Mesenchymal stem cell (in vitro differentiated cells and primary cell): ENCODE data around the gene GPR34.

ENCODE experiments used
- DNase-seq: peaks from one replicate; pipeline ENCODE4 v3.0.0-alpha.2; 2013
- H2AFZ ChIP-seq: one replicate; pipeline ENCODE4 v1.6.1; 2013; ENCODE audit warnings: low read depth, mild to moderate bottlenecking, control low read depth, inconsistent platforms, low read length, moderate library complexity
- H2AK5ac ChIP-seq: 2 replicates; pipeline ENCODE4 v1.6.1; 2013; ENCODE audit warnings: low read length, moderate library complexity, mild to moderate bottlenecking, inconsistent platforms; ENCODE audit not compliant: severe bottlenecking
- H2BK120ac ChIP-seq: one replicate; pipeline ENCODE4 v1.6.1; 2013; ENCODE audit warnings: low read depth, mild to moderate bottlenecking, inconsistent platforms, low read length, moderate library complexity
- H2BK12ac ChIP-seq, 2 experiments: one replicate each; pipeline ENCODE4 v1.6.1; 2013; ENCODE audit warnings: inconsistent platforms in 2 of 2, low read length in 2 of 2, mild to moderate bottlenecking in 2 of 2, moderate library complexity in 2 of 2, control low read depth in 1 of 2
- H2BK15ac ChIP-seq: one replicate; pipeline ENCODE4 v1.6.1; 2013; ENCODE audit warnings: mild to moderate bottlenecking, low read depth, inconsistent platforms; ENCODE audit not compliant: poor library complexity, severe bottlenecking
- H2BK5ac ChIP-seq: 2 replicates; pipeline ENCODE4 v1.6.1; 2013; ENCODE audit warnings: low read depth, mild to moderate bottlenecking, low read length, control low read depth, inconsistent platforms; ENCODE audit not compliant: poor library complexity, severe bottlenecking
- H3K14ac ChIP-seq, 2 experiments: one replicate each; pipeline ENCODE4 v1.6.1; 2013; ENCODE audit warnings: inconsistent platforms in 2 of 2, low read length in 2 of 2, control low read depth in 1 of 2, mild to moderate bottlenecking in 1 of 2, moderate library complexity in 1 of 2
- H3K18ac ChIP-seq, 2 experiments: one replicate each; pipeline ENCODE4 v1.6.1; 2013; ENCODE audit warnings: inconsistent platforms in 2 of 2, low read length in 2 of 2, control low read depth in 1 of 2, low read depth in 1 of 2, mild to moderate bottlenecking in 1 of 2
- H3K23ac ChIP-seq, 2 experiments: one replicate each; pipeline ENCODE4 v1.6.1; 2013; ENCODE audit warnings: inconsistent platforms in 2 of 2, low read length in 2 of 2, mild to moderate bottlenecking in 2 of 2, moderate library complexity in 2 of 2, control low read depth in 1 of 2
- H3K27ac ChIP-seq: 2 replicates; pipeline ENCODE4 v1.5.1; 2013; ENCODE audit warnings: mild to moderate bottlenecking, moderate library complexity, low read length, control low read depth, inconsistent platforms; ENCODE audit not compliant: poor library complexity, severe bottlenecking
- H3K27me3 ChIP-seq, 2 experiments: 2 replicates each; pipeline versions ENCODE4 v1.6.1 to v1.7.0; 2013; ENCODE audit warnings: low read length in 2 of 2, mild to moderate bottlenecking in 2 of 2, moderate library complexity in 2 of 2, control low read depth in 1 of 2, inconsistent platforms in 1 of 2; ENCODE audit not compliant: control insufficient read depth in 1 of 2, insufficient read depth in 1 of 2
- H3K36me3 ChIP-seq, 2 experiments: 2 replicates each; pipeline versions ENCODE4 v1.6.1 to v1.7.0; 2013; ENCODE audit warnings: low read length in 2 of 2, control low read depth in 1 of 2, inconsistent platforms in 1 of 2, low read depth in 1 of 2, mild to moderate bottlenecking in 1 of 2; ENCODE audit not compliant: insufficient read depth in 2 of 2, control insufficient read depth in 1 of 2
- H3K4ac ChIP-seq, 2 experiments: one replicate each; pipeline ENCODE4 v1.6.1; 2013; ENCODE audit warnings: inconsistent platforms in 2 of 2, low read length in 2 of 2, mild to moderate bottlenecking in 2 of 2, moderate library complexity in 2 of 2, control low read depth in 1 of 2, low read depth in 1 of 2
- H3K4me1 ChIP-seq: 2 replicates; pipeline ENCODE4 v1.6.1; 2013; ENCODE audit warnings: low read depth, low read length, control low read depth; ENCODE audit not compliant: control insufficient read depth, insufficient read depth
- H3K4me2 ChIP-seq: 2 replicates; pipeline ENCODE4 v1.6.1; 2013; ENCODE audit warnings: low read length, mild to moderate bottlenecking, inconsistent platforms; ENCODE audit not compliant: poor library complexity, severe bottlenecking
- H3K4me3 ChIP-seq, 2 experiments: 2 replicates each; pipeline versions ENCODE4 v1.5.1 to v1.7.0; 2013; ENCODE audit warnings: low read length in 2 of 2, mild to moderate bottlenecking in 2 of 2, control low read depth in 1 of 2, low read depth in 1 of 2; ENCODE audit not compliant: insufficient read depth in 1 of 2
- H3K79me1 ChIP-seq: replicated peaks from 2 replicates; pipeline ENCODE4 v1.6.1; 2013; ENCODE audit warnings: mild to moderate bottlenecking, control low read depth, low read length, inconsistent platforms; ENCODE audit not compliant: poor library complexity, severe bottlenecking
- H3K9ac ChIP-seq: 2 replicates; pipeline ENCODE4 v1.7.0; 2013; ENCODE audit warnings: mild to moderate bottlenecking, low read length, moderate library complexity
- H3K9me3 ChIP-seq: 2 replicates; pipeline ENCODE4 v1.7.0; 2013; ENCODE audit warnings: mild to moderate bottlenecking, low read length; ENCODE audit not compliant: control insufficient read depth
- H4K8ac ChIP-seq: one replicate; pipeline ENCODE4 v1.6.1; 2013; ENCODE audit warnings: inconsistent platforms, mild to moderate bottlenecking, low read length, moderate library complexity
- H4K91ac ChIP-seq: one replicate; pipeline ENCODE4 v1.6.1; 2013; ENCODE audit warnings: mild to moderate bottlenecking, low read length, inconsistent platforms
- WGBS: methylation state at CpG from one replicate; pipeline ENCODE4 v1.1.7; 2013; ENCODE audit warnings: mixed read lengths; 5-methylcytosine and 5-hydroxymethylcytosine counted together

Gene GPR34

GRCh38 chrX:41708486-41708885 lies 19.7 kb downstream of the GPR34 start:
- no peak overlapping the region for H2BK12ac ChIP-seq
- H3K9me3 ChIP-seq: no peaks in the 10 kb centered on the region
- no peak overlapping the region for H2BK5ac ChIP-seq
- H2BK15ac ChIP-seq: no peak overlapping the region
- no peak overlapping the region for H3K14ac ChIP-seq
- WGBS: no CpG with 5 or more reads among the region's 3 CpGs
- H3K23ac ChIP-seq: no peak overlapping the region
- no peaks in the 10 kb centered on the region for H3K36me3 ChIP-seq
- H3K4me1 ChIP-seq: no peaks in the 10 kb centered on the region
- no peak overlapping the region for H2BK120ac ChIP-seq
- no peak for DNase-seq
- H3K4ac ChIP-seq: no peak overlapping the region
- peaks cover 0 to 16% of the 10 kb centered on the region in 2 experiments for H3K27me3 ChIP-seq
- peaks cover 8% of the 10 kb centered on the region for H3K79me1 ChIP-seq
- no peak overlapping the region for H2AFZ ChIP-seq
- H3K18ac ChIP-seq: no peak overlapping the region
- H3K9ac ChIP-seq: no peak overlapping the region
- H3K27ac ChIP-seq: no peak overlapping the region
- H4K91ac ChIP-seq: no peak overlapping the region
- H4K8ac ChIP-seq: no peak overlapping the region
- no peak overlapping the region for H3K4me2 ChIP-seq
- H3K4me3 ChIP-seq: no peak overlapping the region
- H2AK5ac ChIP-seq: no peak overlapping the region

- Histone ChIP-seq H2BK5ac (no peak overlapping the region), H3K23ac (no peak overlapping the region), H2BK15ac (no peak overlapping the region), H2AFZ (no peak overlapping the region), H3K4me2 (no peak overlapping the region), H2BK12ac (no peak overlapping the region), H3K27me3 (peaks cover 0 to 18% of the 10 kb centered on the region in 2 experiments), H3K4me1 (no peaks in the 10 kb centered on the region), H3K9me3 (no peaks in the 10 kb centered on the region), H4K91ac (no peak overlapping the region), H3K4me3 (no peak overlapping the region), H3K79me1 (peaks cover 8% of the 10 kb centered on the region), H3K18ac (no peak overlapping the region), H3K9ac (no peak overlapping the region), H3K27ac (no peak overlapping the region), H2BK120ac (no peak overlapping the region), H3K14ac (no peak overlapping the region), H2AK5ac (no peak overlapping the region), H3K4ac (no peak overlapping the region), H3K36me3 (no peaks in the 10 kb centered on the region), H4K8ac (no peak overlapping the region)
- WGBS: 98% methylated on average over 5 of the region's 5 CpGs
- no peak for DNase-seq
These were observed 22.4 kb downstream of the GPR34 start for GRCh38 chrX:41711021-41711667.

GRCh38 chrX:41716222-41716621 lies 27.4 kb downstream of the GPR34 start:
- Histone ChIP-seq H3K4me1 (no peaks in the 10 kb centered on the region), H3K36me3 (no peaks in the 10 kb centered on the region), H3K18ac (no peak overlapping the region), H3K27ac (no peak overlapping the region), H2BK15ac (no peak overlapping the region), H2AK5ac (no peak overlapping the region), H2AFZ (no peak overlapping the region), H3K9ac (no peak overlapping the region), H3K9me3 (peaks cover 28% of the 10 kb centered on the region), H3K4me2 (no peak overlapping the region), H4K8ac (no peak overlapping the region), H3K23ac (no peak overlapping the region), H3K27me3 (peaks cover 0 to 9% of the 10 kb centered on the region in 2 experiments), H3K79me1 (peaks cover 12% of the 10 kb centered on the region), H3K14ac (no peak overlapping the region), H2BK5ac (no peak overlapping the region), H3K4me3 (no peak overlapping the region), H4K91ac (no peak overlapping the region), H2BK12ac (no peak overlapping the region), H2BK120ac (no peak overlapping the region), H3K4ac (no peak overlapping the region)
- no peak for DNase-seq
- 96% methylated on average over 3 of the region's 5 CpGs for WGBS

GRCh38 chrX:41716767-41717473 lies 28.1 kb downstream of the GPR34 start:
- H3K9ac ChIP-seq: no peak overlapping the region
- H2AK5ac ChIP-seq: no peak overlapping the region
- H2BK12ac ChIP-seq: no peak overlapping the region
- no peak overlapping the region for H3K27ac ChIP-seq
- H3K27me3 ChIP-seq: peaks cover 0 to 6% of the 10 kb centered on the region in 2 experiments
- no peak overlapping the region for H2BK5ac ChIP-seq
- H3K36me3 ChIP-seq: no peaks in the 10 kb centered on the region
- no peak overlapping the region for H2BK15ac ChIP-seq
- H4K8ac ChIP-seq: no peak overlapping the region
- H3K9me3 ChIP-seq: peaks cover 28% of the 10 kb centered on the region
- H2AFZ ChIP-seq: no peak overlapping the region
- H3K14ac ChIP-seq: no peak overlapping the region
- DNase-seq: no peak
- H3K18ac ChIP-seq: no peak overlapping the region
- H4K91ac ChIP-seq: no peak overlapping the region
- H3K23ac ChIP-seq: no peak overlapping the region
- no peaks in the 10 kb centered on the region for H3K4me1 ChIP-seq
- no peak overlapping the region for H2BK120ac ChIP-seq
- H3K4ac ChIP-seq: no peak overlapping the region
- 97% methylated on average over 12 of the region's 12 CpGs for WGBS
- peaks cover 11% of the 10 kb centered on the region for H3K79me1 ChIP-seq
- H3K4me2 ChIP-seq: no peak overlapping the region
- H3K4me3 ChIP-seq: no peak overlapping the region
